Lung microvascular endothelial cell (primary cell): ENCODE measurements around the gene CCDC174. TPM values are rescaled to one million over a fixed set of nuclear protein-coding genes. Genes with fewer than 3 reads are reported as not detected.

Source experiments
- DNase-seq, 2 donors: peaks; one replicate each; pipeline versions ENCODE4 v3.0.0 to v3.0.0-alpha.2; 2010; ENCODE audit warnings: low read depth in 2 of 2
- total RNA-seq: library from RNA; depleted of rRNA; stranded (reverse); fragments of >200 nt; gene quantifications from 2 replicates; pipeline ENCODE4 v1.2.1, GENCODE V29; 2014

CCDC174 gene
- total RNA-seq, 1 donor from 2014 or later = 5.4 TPM

- no peak for DNase-seq
Observed at GRCh38 chr3:14625443-14625842, 26.1 kb upstream of the CCDC174 start.

DNA sequence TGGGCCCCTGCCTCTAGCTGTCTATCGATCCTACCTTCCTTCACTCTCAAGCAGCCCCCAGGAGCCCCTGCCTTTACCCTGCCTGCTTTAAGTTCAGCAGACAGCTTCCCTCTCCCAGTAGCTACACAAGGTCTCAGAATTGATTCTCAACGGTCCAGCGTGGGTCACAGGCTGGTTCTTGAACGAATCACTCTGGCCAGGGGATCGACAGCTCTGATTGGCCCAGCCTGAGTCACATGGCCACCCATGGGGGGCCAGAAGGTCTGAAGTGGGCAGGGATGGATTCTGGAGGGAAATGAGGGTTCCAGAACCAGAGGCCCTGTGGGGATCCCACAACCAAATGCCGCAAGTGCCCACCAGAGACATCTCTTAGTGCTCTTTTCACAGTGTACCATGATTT is 23.7 kb upstream of the CCDC174 start:
- DNase-seq = no peak

- DNase-seq = no peak
Observed at GRCh38 chr3:14628406-14628805, 23.2 kb upstream of the CCDC174 start.

DNA sequence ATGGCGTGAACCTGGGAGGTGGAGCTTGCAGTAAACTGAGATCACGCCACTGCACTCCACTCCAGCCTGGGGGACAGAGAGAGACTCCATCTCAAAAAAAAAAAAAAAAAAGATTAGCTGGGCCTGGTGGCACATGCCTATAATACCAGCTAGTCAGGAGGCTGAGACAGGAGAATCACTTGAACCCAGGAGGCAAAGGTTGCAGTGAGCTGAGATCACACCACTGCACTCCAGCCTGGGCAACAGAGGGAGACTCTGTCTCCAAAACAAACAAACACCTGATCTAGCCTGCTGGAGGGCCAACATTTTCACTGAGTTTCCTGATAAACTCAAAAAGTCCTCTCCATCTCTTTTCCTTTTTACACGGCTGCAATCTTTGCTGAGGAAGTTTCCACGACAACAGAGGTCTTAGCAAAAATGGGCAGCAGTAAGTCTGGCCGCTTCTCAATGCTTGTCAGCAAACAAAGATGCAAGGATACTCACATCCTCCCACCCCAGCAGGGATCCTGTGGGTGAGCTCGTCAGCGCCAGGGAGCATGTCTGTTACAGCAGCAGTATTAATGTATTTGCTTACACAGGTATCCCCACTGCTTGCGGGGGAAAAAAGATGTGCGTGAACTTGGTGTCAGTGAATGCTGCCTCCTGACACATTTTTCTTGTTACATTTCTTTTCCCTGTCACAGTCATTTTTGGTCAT is 21.0 kb upstream of the CCDC174 start:
- DNase-seq = no peak

GRCh38 chr3:14631101-14631497 is 20.5 kb upstream of the CCDC174 start:
- no peak for DNase-seq

DNA sequence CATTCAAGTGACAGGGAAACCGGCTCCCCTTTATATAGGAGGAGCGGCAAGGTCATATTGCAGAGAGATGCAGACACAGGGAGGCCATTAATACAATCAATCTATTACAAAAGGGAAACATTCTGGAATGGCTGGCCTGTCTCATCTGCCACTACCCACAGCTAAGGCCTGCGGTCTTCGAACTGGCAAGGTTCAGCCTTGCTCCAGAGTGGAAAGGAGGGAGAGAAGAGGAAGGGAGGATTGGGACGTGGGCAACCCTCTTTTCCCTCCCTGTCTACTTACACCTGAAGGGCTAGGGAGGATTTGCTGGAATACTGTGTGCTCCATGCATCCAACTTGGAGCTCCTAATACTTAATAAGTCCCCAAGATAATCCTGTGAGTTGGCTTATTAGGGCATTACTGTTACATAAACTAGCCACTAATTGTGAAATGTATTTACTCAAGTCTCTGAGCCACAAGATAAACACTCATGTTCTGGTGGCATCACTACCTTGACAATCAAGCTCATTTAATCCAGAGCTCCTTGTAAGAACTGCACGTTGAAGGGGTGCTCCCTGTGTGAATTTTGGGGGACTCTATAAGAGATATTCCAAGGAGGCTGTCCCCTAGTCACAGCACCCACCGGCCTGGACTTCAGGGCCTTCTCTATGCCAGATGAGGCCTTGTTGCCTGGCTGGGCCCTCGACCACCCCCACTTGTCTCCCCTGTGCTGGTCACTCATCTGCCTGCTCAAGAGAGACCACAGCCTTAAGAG is 19.7 kb upstream of the CCDC174 start:
- no peak for DNase-seq

DNA sequence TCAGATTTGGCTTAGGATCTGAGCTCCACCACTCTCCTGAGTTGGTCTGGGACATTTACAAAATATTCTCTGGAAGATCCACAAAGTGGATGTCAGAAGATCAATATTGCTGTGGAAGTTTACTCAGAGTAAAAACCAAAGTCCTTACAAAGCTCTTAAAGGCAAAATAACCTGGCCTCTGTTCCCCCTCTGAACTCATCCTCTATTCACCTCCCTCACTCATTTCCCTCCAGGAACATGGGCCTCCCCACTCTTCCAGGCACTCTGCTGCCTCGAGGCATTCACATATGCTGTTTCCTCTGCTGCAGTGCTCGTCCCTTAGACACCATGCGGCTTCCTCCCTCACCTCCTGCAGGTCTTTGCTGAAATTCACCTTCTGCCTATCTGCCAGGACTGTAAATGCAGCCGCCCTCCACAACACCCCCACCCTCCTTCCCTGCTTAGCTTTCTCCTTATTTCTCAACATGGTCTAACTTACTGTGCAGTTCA is 19.1 kb upstream of the CCDC174 start:
- no peak for DNase-seq

DNA sequence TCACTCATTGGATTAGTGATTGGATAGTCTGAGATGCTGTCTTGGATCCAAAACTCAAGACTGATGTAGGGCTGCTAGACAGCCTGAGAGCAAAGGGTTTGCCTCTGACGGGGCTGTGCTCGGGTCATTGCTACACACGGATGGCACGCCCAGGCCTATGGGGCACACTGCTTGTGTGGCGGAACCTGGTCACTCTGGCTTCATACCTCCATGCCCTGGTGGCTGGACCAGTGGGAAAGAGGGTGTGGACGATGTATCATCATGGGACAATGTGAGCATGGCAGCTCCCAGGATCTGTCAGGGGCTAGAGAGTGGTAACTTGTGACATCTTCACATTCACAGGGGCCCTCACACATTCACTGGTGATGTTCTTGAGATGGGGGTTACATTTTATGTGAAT is 18.1 kb upstream of the CCDC174 start:
- DNase-seq = no peak

- peak; percentile 74 to 80 for DNase-seq
Observed at GRCh38 chr3:14633819-14634424, 17.6 kb upstream of the CCDC174 start.

DNA sequence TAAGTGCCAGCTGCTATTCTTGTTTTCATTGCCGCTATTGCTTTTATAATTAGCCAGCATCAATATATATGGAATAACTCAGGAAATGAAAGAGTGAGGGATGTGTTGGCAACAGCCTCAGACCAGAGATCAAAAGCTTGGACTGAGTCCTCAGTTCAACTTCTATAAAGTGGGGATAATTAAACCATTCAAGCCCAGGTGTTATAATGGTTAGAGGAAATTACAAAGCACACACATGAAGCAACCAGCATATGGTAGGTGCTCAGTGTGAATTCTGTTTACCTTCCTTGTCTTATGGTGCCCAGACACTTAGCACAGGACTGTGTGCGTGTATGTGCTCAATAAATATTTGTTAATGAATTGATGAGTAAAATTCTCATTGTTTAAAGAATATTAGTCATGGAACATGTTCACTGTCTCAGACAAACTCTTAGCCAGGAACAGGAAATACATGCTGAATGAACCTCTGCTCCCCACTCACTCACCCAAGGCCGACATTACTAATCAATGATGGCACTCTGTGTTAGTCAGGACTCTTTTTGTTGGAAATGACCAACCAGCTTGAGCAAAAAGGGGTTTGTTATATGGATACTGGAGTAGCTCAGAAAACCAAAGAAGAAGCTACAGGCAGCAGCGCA is 16.7 kb upstream of the CCDC174 start:
- DNase-seq = peak in 1 of 2 donors; percentile 80

DNA sequence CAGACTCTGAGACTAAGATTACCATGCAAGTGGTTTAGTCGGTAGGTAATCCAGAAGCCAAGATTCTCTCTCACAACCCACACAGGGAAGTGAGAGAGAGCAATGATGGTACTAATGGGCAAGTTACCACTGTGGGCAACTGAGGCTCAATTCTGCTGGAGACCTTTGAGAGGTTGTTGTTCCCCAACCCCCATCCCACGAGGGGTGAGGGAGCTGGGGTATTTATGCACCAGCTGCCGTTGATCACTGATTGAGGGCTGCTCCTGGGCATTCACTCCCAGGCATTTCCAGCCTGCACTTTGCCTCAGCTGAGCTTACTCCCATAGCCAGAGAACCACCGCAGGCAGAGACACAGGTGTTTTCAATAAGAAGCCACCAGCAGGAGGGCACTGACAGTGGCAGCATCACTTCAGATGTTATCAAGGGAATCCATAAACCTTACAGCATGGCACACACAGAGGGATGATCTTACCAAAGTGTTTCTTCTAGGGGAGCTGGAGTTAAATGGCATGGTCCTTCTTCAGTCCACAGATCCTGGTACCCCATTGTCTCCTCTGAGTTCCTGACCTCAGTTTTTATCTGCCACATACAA is 15.0 kb upstream of the CCDC174 start:
- DNase-seq = no peak

GRCh38 chr3:14640157-14640562 is 11.4 kb upstream of the CCDC174 start:
- DNase-seq = no peak

GRCh38 chr3:14640734-14641133 is 10.8 kb upstream of the CCDC174 start:
- no peak for DNase-seq

- DNase-seq = no peak
Observed at GRCh38 chr3:14641346-14641745, 10.2 kb upstream of the CCDC174 start.

- DNase-seq = no peak
Observed at GRCh38 chr3:14645453-14645852, 6.1 kb upstream of the CCDC174 start.

- no peak for DNase-seq
Observed at GRCh38 chr3:14646131-14646573, 5.4 kb upstream of the CCDC174 start.

DNA sequence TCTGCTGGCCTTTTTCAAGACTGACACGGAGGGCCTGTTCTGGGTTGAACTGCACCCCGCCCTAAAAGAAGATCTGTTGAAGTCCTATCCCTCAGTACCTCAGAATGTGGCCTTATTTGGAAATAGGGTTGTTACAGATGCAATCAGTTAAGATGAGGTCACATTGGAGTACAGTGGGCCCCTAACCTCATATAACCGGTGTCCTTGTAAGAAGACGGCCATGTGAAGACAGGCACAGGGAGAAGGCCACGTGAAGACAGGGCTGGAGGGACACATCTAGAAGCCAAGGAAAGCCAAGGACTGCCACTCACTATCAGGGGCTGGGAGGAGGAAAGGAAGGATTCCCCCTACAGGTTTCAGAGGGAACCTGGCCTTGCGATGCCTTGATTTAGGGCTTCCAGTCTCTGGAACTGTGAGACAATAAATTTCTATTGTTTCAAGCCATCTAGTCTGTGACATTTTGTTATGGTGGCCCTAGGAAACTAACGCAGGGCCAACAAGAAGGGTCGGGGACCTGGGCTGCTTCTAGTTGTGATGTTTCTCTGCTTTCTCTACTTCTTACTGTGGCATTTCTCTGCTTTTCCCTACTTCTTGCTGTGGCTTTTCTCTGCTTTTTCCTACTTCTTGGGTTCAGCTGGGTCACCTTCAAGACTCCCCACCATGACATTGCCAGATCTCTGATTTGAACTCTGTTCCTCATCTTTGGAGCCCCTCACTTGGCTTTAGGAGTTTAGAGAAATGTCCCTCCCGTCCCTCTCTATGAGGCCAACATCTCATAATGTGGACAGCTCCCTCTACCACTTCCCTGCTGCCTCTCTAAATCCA is 4.8 kb upstream of the CCDC174 start:
- DNase-seq = no peak

DNA sequence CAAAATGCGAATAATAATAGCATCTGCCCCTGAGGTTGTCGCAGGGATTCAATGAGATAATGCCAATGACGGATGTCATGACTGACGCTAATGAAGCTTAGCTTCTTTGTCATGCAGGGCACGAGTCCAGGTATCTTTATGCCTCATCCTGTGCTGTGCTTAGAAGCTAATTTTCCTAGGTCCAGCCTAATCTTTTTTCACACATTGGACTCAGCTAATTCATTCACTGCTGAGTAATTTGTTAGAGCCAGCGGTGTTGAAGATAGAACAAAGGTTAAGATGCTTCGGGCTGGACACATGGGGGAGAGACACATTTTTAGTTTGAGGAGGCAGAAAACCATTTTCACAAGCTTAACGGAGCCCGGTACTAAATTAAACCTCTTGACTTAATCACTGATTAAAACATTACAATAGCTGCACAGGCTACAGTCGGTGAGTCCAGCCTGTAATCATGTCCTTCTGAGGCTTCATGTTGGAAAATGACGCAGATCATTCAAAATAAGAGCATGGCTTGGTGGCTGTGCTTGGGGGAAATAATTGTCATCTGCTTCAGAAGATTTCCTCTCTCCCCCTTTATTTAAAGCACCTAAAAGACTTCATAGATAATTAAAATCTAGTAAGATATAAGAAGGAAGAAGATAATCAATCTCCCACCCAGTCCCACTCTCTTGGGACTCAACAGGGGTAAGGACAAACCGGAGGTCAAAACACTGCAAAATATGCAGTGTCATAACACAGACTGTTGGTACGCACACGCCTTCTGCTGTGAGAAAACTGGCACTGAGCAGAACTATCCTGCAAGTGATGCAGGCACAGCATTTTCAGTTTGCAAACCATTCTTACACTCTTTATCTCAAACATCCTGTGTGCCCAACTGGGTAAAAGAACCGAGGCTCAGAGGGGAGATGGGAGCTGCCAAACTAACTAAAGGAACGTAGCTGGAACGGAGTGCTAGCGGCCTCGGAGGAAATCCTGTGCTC is 3.3 kb upstream of the CCDC174 start:
- DNase-seq = peak; percentile 34 to 37

DNA sequence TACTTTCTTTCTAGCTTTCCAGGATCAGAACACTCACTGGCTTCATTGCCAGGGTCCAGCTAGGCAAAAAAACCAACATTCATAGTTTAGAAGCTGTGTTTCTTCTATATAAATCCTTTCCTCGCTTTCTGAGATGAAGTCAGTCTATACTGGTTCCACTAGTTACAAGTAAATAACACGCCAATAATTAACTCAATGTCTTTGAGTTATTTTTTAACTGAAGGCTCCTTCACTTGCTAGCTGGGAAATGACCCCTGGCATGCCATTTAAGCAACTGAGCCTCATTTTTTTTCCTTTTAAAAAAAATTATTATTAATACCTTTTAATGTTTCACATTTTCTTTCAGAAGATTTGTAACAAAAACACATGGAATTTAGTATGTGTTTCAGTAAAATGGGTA is 2.1 kb upstream of the CCDC174 start:
- DNase-seq = no peak

DNA sequence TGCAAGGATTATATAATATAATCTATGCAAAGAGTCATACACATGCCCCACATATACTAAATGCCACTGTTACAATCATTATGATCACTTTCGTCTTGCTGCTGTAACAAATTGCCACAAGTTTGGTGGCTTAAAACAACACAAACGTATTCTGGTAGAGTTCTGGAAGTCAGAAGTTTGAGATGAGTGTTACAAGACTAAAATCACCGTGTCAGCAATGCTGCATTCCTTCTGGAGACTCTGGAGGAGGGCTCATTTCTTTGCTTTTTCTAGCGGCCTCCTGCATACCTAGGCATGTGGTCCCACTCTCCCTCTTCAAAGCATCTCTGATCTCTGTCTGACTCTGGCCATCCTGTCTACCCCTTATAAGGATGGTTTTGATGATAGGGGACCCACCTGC is 1.4 kb upstream of the CCDC174 start:
- no peak for DNase-seq
